ENCODE results near the gene SLC9A9.
A peak's percentile ranks its signal among the peaks of the same experiment; 100 is the strongest.

Gene SLC9A9

GRCh38 chr3:143771258-143771657 is 77.0 kb downstream of the SLC9A9 start:
- DNase-seq, result no peak
- Mint-ChIP-seq H3K9me3 (no peaks in the 10 kb centered on the region), H3K4me3 (no peak overlapping the region), H3K27ac (no peak overlapping the region), H3K4me1 (ENCODE audit: low read depth) (peaks cover 3% of the 10 kb centered on the region), H3K27me3 (no peaks in the 10 kb centered on the region), H3K36me3 (ENCODE audit: low read depth) (no peaks in the 10 kb centered on the region)

- Mint-ChIP-seq H3K9me3 (no peaks in the 10 kb centered on the region), H3K27me3 (no peaks in the 10 kb centered on the region), H3K27ac (no peak overlapping the region), H3K36me3 (ENCODE audit: low read depth) (no peaks in the 10 kb centered on the region), H3K4me3 (no peak overlapping the region), H3K4me1 (ENCODE audit: low read depth) (peaks cover under 1% of the 10 kb centered on the region)
- no peak for DNase-seq
Observed at GRCh38 chr3:143770391-143770790, 77.9 kb downstream of the SLC9A9 start.

GRCh38 chr3:143769616-143770015 is 78.7 kb downstream of the SLC9A9 start:
- no peaks in the 10 kb centered on the region for H3K9me3 Mint-ChIP-seq
- H3K27me3 Mint-ChIP-seq, result no peaks in the 10 kb centered on the region
- H3K27ac Mint-ChIP-seq, result no peak overlapping the region
- DNase-seq, result no peak
- H3K36me3 Mint-ChIP-seq (ENCODE audit: low read depth), result no peaks in the 10 kb centered on the region
- no peak overlapping the region for H3K4me3 Mint-ChIP-seq
- no peaks in the 10 kb centered on the region for H3K4me1 Mint-ChIP-seq (ENCODE audit: low read depth)

DNA sequence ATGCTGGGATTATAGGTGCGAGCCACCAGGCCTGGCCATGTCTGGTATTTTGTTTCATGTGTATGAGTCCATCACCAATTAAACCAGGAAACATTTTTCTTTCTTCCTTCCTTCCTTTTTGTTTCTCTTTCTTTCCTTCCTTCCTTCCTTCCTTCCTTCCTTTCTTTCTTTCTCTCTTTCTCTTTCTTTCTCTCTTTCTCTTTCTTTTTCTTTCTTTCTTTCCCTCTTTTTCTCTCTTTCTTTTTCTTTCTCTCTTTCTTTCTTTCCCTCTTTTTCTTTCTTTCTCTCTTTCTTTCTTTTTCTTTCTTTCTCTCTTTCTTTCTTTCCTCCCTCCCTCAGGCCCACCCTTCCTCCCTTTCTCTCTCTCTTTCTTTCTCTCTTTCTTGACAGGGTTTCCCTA is 83.4 kb downstream of the SLC9A9 start:
- Mint-ChIP-seq H3K27ac (peak overlapping the region; percentile 42), H3K36me3 (ENCODE audit: low read depth) (no peaks in the 10 kb centered on the region), H3K9me3 (peaks cover 2% of the 10 kb centered on the region), H3K4me3 (no peak overlapping the region), H3K27me3 (no peaks in the 10 kb centered on the region), H3K4me1 (ENCODE audit: low read depth) (peaks cover 8% of the 10 kb centered on the region)
- DNase-seq, result no peak

- H3K27ac Mint-ChIP-seq, result no peak overlapping the region
- H3K36me3 Mint-ChIP-seq (ENCODE audit: low read depth), result no peaks in the 10 kb centered on the region
- DNase-seq, result no peak
- H3K27me3 Mint-ChIP-seq, result no peaks in the 10 kb centered on the region
- H3K4me1 Mint-ChIP-seq (ENCODE audit: low read depth), result peaks cover 11% of the 10 kb centered on the region
- no peak overlapping the region for H3K4me3 Mint-ChIP-seq
- H3K9me3 Mint-ChIP-seq, result peaks cover 2% of the 10 kb centered on the region
Observed at GRCh38 chr3:143763564-143764162, 84.6 kb downstream of the SLC9A9 start.

DNA sequence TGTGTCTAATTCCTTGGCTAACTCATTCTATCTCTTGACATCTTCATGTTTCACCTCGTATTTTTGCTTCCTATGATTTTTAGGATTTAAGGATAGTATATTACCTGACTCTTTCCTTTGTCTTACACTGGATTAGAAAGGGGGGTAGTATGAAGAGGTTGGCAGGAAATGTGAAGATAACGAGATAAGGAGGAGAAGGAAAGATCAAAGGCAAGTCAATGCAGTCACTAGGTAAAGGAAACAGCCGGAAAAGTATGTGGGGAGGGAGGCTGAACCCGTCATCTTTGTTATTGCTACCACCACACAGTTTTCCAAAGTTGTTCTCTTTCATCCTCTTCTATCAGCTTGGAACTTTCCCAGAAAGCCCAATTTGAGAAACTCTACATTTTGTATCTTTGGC is 90.6 kb downstream of the SLC9A9 start:
- Mint-ChIP-seq H3K27me3 (no peaks in the 10 kb centered on the region), H3K9me3 (peaks cover 2% of the 10 kb centered on the region), H3K4me3 (no peak overlapping the region), H3K36me3 (ENCODE audit: low read depth) (no peaks in the 10 kb centered on the region), H3K4me1 (ENCODE audit: low read depth) (peaks cover 34% of the 10 kb centered on the region), H3K27ac (no peak overlapping the region)
- DNase-seq, result no peak

DNA sequence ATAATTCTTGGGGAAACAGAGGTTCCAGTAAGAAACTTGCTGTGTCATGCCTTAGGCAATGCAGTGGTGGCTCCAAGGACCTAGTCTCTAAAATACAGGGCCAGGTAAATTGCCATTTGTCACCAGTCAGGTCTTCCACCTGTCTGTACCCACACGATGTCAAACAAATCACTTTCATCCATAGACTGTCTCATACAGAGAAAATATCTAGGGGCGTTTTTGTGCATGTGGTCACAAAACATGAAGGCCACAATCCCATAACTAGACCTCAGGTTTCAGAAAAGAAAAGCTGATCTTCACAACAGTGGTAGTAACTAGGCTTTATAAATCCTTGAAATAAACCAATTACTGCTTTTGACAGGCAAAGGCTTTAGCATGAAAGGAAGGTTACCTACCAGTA is 92.3 kb downstream of the SLC9A9 start:
- H3K4me1 Mint-ChIP-seq (ENCODE audit: low read depth), result peaks cover 50% of the 10 kb centered on the region
- no peak for DNase-seq
- H3K27ac Mint-ChIP-seq, result no peak overlapping the region
- no peak overlapping the region for H3K4me3 Mint-ChIP-seq
- H3K36me3 Mint-ChIP-seq (ENCODE audit: low read depth), result no peaks in the 10 kb centered on the region
- no peaks in the 10 kb centered on the region for H3K27me3 Mint-ChIP-seq
- H3K9me3 Mint-ChIP-seq, result peaks cover 2% of the 10 kb centered on the region

GRCh38 chr3:143754090-143754489 is 94.2 kb downstream of the SLC9A9 start:
- Mint-ChIP-seq H3K4me3 (no peak overlapping the region), H3K9me3 (no peaks in the 10 kb centered on the region), H3K27me3 (no peaks in the 10 kb centered on the region), H3K36me3 (ENCODE audit: low read depth) (no peaks in the 10 kb centered on the region), H3K27ac (no peak overlapping the region), H3K4me1 (ENCODE audit: low read depth) (peaks cover 53% of the 10 kb centered on the region)
- no peak for DNase-seq

GRCh38 chr3:143753456-143753855 is 94.8 kb downstream of the SLC9A9 start:
- Mint-ChIP-seq H3K27ac (no peak overlapping the region), H3K4me1 (ENCODE audit: low read depth) (peaks cover 49% of the 10 kb centered on the region), H3K36me3 (ENCODE audit: low read depth) (no peaks in the 10 kb centered on the region)

DNA sequence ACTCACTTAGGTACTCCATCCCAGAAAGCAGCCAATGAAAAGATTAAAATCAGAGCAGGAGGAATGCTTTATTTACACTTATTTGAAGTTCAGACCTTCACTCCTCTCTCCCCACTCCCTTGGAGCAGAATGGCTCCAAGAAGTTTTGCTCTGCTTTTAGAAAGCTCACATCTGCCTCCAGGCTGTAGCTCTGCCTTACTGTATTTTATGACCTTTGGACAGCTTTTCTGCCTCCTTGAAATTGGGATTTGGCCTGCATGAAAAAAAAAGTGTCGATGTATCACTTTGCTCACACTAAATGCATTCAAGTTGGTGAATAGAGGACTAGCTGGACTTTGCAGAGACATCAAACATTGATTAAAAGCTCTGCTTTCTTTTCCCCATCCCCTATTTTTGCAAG is 95.3 kb downstream of the SLC9A9 start:
- Mint-ChIP-seq H3K4me1 (ENCODE audit: low read depth) (peaks cover 46% of the 10 kb centered on the region), H3K36me3 (ENCODE audit: low read depth) (no peaks in the 10 kb centered on the region), H3K4me3 (no peak overlapping the region), H3K27me3 (no peaks in the 10 kb centered on the region), H3K9me3 (no peaks in the 10 kb centered on the region), H3K27ac (no peak overlapping the region)
- no peak for DNase-seq

More at GRCh38 chr3:143753456-143753855, 94.8 kb downstream of the SLC9A9 start:
- Mint-ChIP-seq H3K4me3 (no peak overlapping the region), H3K9me3 (no peaks in the 10 kb centered on the region), H3K27me3 (no peaks in the 10 kb centered on the region)
- no peak for DNase-seq

GRCh38 chr3:143751643-143752178 is 96.6 kb downstream of the SLC9A9 start:
- peaks cover 39% of the 10 kb centered on the region for H3K4me1 Mint-ChIP-seq (ENCODE audit: low read depth)
- no peaks in the 10 kb centered on the region for H3K27me3 Mint-ChIP-seq
- no peaks in the 10 kb centered on the region for H3K36me3 Mint-ChIP-seq (ENCODE audit: low read depth)
- H3K4me3 Mint-ChIP-seq, result peak overlapping the region; percentile 4
- peak overlapping the region; percentile 87 for H3K27ac Mint-ChIP-seq
- H3K9me3 Mint-ChIP-seq, result no peaks in the 10 kb centered on the region
- DNase-seq, result peak; percentile 63

GRCh38 chr3:143750841-143751240 is 97.4 kb downstream of the SLC9A9 start:
- H3K36me3 Mint-ChIP-seq (ENCODE audit: low read depth), result no peaks in the 10 kb centered on the region
- DNase-seq, result no peak
- no peaks in the 10 kb centered on the region for H3K9me3 Mint-ChIP-seq
- peaks cover 33% of the 10 kb centered on the region for H3K4me1 Mint-ChIP-seq (ENCODE audit: low read depth)
- H3K4me3 Mint-ChIP-seq, result no peak overlapping the region
- H3K27ac Mint-ChIP-seq, result no peak overlapping the region
- H3K27me3 Mint-ChIP-seq, result no peaks in the 10 kb centered on the region

GRCh38 chr3:143749926-143750325 is 98.3 kb downstream of the SLC9A9 start:
- Mint-ChIP-seq H3K27ac (no peak overlapping the region), H3K4me1 (ENCODE audit: low read depth) (peaks cover 33% of the 10 kb centered on the region), H3K36me3 (ENCODE audit: low read depth) (no peaks in the 10 kb centered on the region), H3K4me3 (no peak overlapping the region), H3K27me3 (no peaks in the 10 kb centered on the region), H3K9me3 (no peaks in the 10 kb centered on the region)
- no peak for DNase-seq

DNA sequence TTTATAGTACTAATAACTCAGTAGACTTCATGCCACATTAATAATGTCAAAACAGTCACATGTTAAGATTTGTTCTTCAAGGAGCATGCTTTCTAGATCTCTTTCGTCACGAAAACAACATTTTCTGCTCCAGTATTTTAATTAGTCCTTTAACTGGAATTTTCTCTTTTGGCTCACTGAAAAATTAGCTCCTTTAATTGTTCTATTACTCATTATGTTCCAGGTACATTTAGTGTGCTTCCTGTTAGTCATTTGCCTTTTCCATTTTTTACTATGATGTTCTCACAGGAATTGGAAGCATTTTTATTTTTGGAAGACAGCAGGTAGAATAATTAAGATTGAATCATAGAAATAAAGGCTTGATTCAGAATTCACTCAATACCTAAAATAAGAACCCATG is 111.2 kb downstream of the SLC9A9 start:
- H3K4me1 Mint-ChIP-seq (ENCODE audit: low read depth), result no peaks in the 10 kb centered on the region
- H3K4me3 Mint-ChIP-seq, result no peak overlapping the region
- DNase-seq, result no peak
- no peak overlapping the region for H3K27ac Mint-ChIP-seq
- peaks cover 10% of the 10 kb centered on the region for H3K9me3 Mint-ChIP-seq
- H3K27me3 Mint-ChIP-seq, result no peaks in the 10 kb centered on the region
- H3K36me3 Mint-ChIP-seq (ENCODE audit: low read depth), result no peaks in the 10 kb centered on the region

DNA sequence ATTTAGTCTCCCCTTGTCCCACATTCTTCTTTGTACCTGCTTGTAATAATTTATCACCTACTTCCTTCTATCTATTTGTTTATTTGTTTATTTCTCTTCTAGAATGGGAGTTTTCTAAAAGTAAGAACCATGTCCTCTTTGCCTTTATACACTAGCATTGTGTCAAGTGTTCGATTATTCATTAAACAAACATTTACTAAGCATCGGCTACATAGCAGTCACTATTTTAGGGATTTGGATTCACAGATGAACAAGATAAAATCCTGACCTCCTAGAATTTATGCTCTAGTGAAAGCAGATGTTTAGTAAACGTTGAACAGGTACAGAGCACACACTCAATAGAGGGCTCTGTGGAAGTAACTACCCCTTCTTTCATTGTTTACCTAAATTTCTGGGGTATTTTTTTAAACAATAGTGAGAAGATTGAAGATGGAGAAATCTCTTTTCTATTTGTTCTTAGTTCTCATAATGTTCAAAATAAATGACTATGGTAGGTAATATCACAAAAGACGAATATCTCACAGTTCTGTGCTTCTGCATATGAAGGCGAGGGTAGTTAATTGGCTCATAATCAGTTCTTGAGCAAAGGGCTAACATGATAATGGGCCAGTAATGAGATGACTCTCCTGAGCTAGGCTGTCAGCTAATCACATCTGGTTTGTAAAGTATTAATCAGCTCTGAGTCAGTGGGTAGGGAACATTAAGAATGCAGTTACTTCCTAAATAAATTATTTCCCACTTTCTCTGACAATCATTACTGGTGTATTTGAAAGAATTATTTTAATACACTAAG is 111.9 kb downstream of the SLC9A9 start:
- DNase-seq, result no peak
- H3K36me3 Mint-ChIP-seq (ENCODE audit: low read depth), result no peaks in the 10 kb centered on the region
- H3K27me3 Mint-ChIP-seq, result no peaks in the 10 kb centered on the region
- no peak overlapping the region for H3K4me3 Mint-ChIP-seq
- peaks cover 3% of the 10 kb centered on the region for H3K4me1 Mint-ChIP-seq (ENCODE audit: low read depth)
- peaks cover 9% of the 10 kb centered on the region for H3K9me3 Mint-ChIP-seq
- H3K27ac Mint-ChIP-seq, result no peak overlapping the region

All from activated T-cell treated with anti-CD3 and anti-CD28 coated beads, Interleukin-2, amount 50 U/mL, for 24 hours (primary cell).